Measurements from ENCODE around the gene ADGRL2. TPM values are rescaled to one million over a fixed set of nuclear protein-coding genes. Genes with fewer than 3 reads are reported as not detected.
A peak's percentile ranks its signal among the peaks of the same experiment; 100 is the strongest.
"Not testable (repeated sequence)": the region's sequence is repeated elsewhere in the genome, so short reads cannot be mapped to it uniquely, and the experiment has no call there.

Gene ADGRL2
- total RNA-seq, 1 donor from 2014 or later = 48.9 TPM

DNA sequence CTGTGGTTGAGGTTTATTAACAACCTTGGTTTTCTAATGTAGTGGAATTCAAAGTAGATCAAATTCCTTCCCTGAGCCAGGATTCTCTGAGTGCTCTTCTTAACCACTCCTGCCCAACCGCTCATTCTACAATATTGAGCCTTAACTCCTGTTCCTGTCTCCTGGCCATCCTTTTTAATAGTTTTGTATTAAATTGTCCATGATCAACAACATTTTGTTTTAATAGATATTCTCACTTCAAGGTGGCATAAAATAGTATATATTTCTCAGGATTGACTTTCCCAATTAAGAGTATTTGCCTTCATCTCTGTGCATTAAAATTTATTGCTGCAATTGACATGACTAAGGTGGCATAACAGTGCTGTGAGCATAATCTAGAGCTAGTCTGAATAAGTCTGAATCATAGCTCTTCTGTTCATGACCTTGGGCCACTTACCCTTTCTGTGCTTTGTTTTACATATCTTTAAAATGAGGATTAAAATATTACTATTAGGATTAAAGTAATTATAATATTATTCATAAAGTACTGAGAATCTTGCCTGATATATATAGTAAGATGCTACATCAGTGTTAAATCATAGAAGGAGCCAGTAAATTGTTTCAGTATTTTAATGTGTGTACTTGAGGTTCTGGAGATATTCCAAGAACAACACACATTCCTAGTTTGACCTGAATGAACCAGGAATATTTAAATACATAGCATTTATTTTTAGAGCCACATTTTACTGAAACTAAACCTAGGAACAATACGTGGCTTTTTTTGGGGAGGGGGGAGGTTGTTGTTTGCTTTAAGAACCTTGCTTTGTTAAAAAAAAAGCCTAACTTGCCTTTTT, 76.4 kb downstream of the ADGRL2 start:
- Histone ChIP-seq H3K9me3 (no peaks in the 10 kb centered on the region), H3K4me3 (peak overlapping the region in 1 of 2 donors; percentile 11), H3K36me3 (no peaks in the 10 kb centered on the region), H3K27me3 (no peaks in the 10 kb centered on the region), H3K4me1 (peaks cover 0 to 23% of the 10 kb centered on the region in 2 donors), H3K27ac (no peak overlapping the region)
- intact Hi-C loops (cut with DNase I) = no loop called here
- no peak for DNase-seq (ENCODE audit: low spot score in 2 of 2)
- TF ChIP-seq, protein P1, sequence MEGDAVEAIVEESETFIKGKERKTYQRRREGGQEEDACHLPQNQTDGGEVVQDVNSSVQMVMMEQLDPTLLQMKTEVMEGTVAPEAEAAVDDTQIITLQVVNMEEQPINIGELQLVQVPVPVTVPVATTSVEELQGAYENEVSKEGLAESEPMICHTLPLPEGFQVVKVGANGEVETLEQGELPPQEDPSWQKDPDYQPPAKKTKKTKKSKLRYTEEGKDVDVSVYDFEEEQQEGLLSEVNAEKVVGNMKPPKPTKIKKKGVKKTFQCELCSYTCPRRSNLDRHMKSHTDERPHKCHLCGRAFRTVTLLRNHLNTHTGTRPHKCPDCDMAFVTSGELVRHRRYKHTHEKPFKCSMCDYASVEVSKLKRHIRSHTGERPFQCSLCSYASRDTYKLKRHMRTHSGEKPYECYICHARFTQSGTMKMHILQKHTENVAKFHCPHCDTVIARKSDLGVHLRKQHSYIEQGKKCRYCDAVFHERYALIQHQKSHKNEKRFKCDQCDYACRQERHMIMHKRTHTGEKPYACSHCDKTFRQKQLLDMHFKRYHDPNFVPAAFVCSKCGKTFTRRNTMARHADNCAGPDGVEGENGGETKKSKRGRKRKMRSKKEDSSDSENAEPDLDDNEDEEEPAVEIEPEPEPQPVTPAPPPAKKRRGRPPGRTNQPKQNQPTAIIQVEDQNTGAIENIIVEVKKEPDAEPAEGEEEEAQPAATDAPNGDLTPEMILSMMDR (IDR thresholded peaks at IDR 0.05) = no peak

DNA sequence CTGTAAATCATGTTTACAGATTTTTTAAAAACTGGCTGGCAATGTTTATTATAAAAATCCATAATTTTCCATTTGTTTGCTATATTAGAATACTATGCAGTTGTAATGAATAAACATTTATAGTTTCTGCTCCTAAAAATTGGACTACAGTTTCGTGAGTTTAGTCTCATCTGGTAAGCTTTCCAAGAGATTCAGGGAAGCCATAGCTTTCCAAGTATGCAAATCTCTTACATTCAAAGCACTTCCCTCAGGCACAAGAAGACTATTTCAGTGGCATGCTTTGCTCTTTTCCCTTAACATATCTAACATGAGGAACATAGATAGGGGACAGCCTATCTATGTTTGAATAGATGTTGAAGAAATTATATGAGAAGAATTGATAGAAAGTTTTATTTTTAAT, 77.2 kb downstream of the ADGRL2 start:
- Histone ChIP-seq H3K4me1 (peaks cover 0 to 23% of the 10 kb centered on the region in 2 donors), H3K4me3 (peak overlapping the region in 1 of 2 donors; percentile 11), H3K27ac (no peak overlapping the region), H3K9me3 (no peaks in the 10 kb centered on the region), H3K36me3 (no peaks in the 10 kb centered on the region), H3K27me3 (no peaks in the 10 kb centered on the region)
- TF ChIP-seq, protein P1 (IDR thresholded peaks at IDR 0.05) = no peak
- intact Hi-C loops (cut with DNase I) = no loop called here
- no peak for DNase-seq (ENCODE audit: low spot score in 2 of 2)

DNA sequence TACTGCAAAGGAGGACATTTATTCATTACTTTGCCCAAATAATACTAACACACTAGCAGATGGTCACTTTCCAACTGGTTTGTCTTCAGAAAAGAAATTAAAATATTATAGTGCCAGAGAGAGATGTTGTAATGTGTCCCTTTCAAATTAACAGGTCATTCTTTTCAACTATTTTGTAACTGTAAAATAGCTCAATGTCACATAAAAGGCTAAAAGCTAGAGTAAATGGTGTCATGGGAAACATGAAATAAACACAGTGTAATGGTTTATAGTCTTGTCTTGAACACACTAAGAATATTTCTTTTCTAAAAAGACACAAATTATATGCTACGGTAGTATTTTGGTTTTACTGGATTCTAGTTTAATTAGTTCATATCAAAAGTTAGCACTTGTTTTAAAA, 77.8 kb downstream of the ADGRL2 start:
- H3K9me3 ChIP-seq = no peaks in the 10 kb centered on the region
- no peak overlapping the region for H3K4me3 ChIP-seq
- DNase-seq (ENCODE audit: low spot score in 2 of 2) = no peak
- H3K36me3 ChIP-seq = no peaks in the 10 kb centered on the region
- no peak overlapping the region for H3K27ac ChIP-seq
- TF ChIP-seq, protein P1 (IDR thresholded peaks at IDR 0.05) = no peak
- intact Hi-C loops (cut with DNase I) = no loop called here
- peaks cover 0 to 23% of the 10 kb centered on the region in 2 donors for H3K4me1 ChIP-seq
- H3K27me3 ChIP-seq = no peaks in the 10 kb centered on the region

DNA sequence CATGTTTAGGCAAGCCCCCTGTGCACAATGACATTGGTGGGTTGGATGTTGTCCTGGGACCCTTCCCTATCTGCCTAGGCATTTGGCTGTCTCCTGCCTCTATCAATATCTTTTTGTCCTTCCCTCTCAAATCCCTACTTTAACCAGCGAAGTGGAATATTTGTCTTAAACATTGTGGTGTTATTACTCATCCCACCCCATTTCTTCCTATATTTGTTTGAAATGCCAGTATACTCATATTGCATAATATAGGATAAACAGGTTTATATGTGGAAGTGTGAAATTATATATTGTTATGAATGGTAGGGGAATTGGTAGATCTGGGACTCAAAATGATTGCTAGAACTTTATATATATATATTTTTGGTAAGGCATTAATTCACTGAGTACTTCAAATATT, 80.0 kb downstream of the ADGRL2 start:
- intact Hi-C loops (cut with DNase I) = no loop called here
- no peaks in the 10 kb centered on the region for H3K9me3 ChIP-seq
- no peak overlapping the region for H3K27ac ChIP-seq
- no peak for DNase-seq (ENCODE audit: low spot score in 2 of 2)
- H3K27me3 ChIP-seq = no peaks in the 10 kb centered on the region
- H3K4me3 ChIP-seq = no peak overlapping the region
- no peaks in the 10 kb centered on the region for H3K36me3 ChIP-seq
- H3K4me1 ChIP-seq = peaks cover 0 to 12% of the 10 kb centered on the region in 2 donors
- TF ChIP-seq, protein P1 (IDR thresholded peaks at IDR 0.05) = no peak

DNA sequence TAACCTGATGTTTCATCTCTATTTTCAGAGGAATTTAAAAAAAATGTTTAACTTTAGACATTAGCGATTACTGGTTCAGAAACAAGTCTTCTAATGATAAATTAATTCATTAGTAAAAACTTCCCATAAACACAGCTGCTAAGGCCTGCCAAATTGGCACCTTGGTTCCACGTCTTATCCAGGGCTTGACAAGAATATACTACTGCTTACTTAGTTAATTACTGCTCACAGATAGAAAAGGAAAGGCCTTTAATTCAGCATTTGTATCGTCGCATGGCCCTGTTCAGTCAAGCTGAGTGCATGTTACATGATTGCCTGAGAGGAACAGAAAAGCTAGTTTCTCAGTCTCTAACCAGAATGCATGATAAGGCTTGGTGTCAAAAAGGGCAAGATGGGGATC, 84.6 kb downstream of the ADGRL2 start:
- TF ChIP-seq, protein P1 (IDR thresholded peaks at IDR 0.05) = no peak
- no peak for DNase-seq (ENCODE audit: low spot score in 2 of 2)
- no peak overlapping the region for H3K4me3 ChIP-seq
- no peaks in the 10 kb centered on the region for H3K9me3 ChIP-seq
- H3K36me3 ChIP-seq = no peaks in the 10 kb centered on the region
- H3K4me1 ChIP-seq = no peaks in the 10 kb centered on the region
- H3K27me3 ChIP-seq = no peaks in the 10 kb centered on the region
- intact Hi-C loops (cut with DNase I) = no loop called here
- no peak overlapping the region for H3K27ac ChIP-seq

DNA sequence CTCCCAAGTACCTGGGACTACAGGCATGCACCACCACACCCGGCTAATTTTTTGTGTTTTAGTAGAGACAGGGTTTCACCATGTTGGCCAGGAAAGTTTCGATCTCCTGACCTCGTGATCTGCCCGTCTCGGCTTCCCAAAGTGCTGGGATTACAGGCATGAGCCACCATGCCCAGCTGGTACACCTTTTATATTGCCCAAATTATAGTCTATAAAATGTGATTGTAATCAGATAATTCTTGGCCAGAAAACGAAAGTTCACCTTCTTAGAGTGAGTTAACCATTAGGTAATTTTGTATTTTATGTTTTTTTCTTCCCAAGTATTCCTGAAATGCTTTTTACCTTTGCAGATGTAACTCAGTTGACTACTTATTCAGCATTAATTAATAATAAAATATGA, 85.6 kb downstream of the ADGRL2 start:
- H3K27me3 ChIP-seq; H3K9me3 ChIP-seq; DNase-seq (ENCODE audit: low spot score in 2 of 2); intact Hi-C loops (cut with DNase I); H3K4me3 ChIP-seq; H3K27ac ChIP-seq; H3K36me3 ChIP-seq; H3K4me1 ChIP-seq: not testable (repeated sequence)

Measured in ascending aorta (tissue), 2 donors.